T-helper 1 cell treated with Interleukin-12 subunit alpha and Interleukin-12 subunit beta and Interleukin-4 antibody, amounts not matched to agents 30 μg/mL and 1 μg/mL, for 36 hours (primary cell): ENCODE measurements around the gene PGLYRP4.
"Not testable (repeated sequence)": the region's sequence is repeated elsewhere in the genome, so short reads cannot be mapped to it uniquely, and the experiment has no call there.

Experiments
- H3K27ac Mint-ChIP-seq: one replicate; pipeline ENCODE4 v1.8.0; 2021; ENCODE audit warnings: mild to moderate bottlenecking, mixed read lengths
- H3K27me3 Mint-ChIP-seq: one replicate; pipeline ENCODE4 v1.8.0; 2021; ENCODE audit warnings: low read depth, mixed read lengths
- H3K36me3 Mint-ChIP-seq: one replicate; pipeline ENCODE4 v1.8.0; 2021; ENCODE audit warnings: low read depth, mixed read lengths
- H3K4me1 Mint-ChIP-seq: one replicate; pipeline ENCODE4 v1.8.0; 2021; ENCODE audit warnings: low read depth, mixed read lengths
- H3K4me3 Mint-ChIP-seq: one replicate; pipeline ENCODE4 v1.8.0; 2021; ENCODE audit warnings: mild to moderate bottlenecking, moderate library complexity, mixed read lengths
- H3K9me3 Mint-ChIP-seq: one replicate; pipeline ENCODE4 v1.8.0; 2021; ENCODE audit warnings: mixed read lengths

The PGLYRP4 gene

DNA sequence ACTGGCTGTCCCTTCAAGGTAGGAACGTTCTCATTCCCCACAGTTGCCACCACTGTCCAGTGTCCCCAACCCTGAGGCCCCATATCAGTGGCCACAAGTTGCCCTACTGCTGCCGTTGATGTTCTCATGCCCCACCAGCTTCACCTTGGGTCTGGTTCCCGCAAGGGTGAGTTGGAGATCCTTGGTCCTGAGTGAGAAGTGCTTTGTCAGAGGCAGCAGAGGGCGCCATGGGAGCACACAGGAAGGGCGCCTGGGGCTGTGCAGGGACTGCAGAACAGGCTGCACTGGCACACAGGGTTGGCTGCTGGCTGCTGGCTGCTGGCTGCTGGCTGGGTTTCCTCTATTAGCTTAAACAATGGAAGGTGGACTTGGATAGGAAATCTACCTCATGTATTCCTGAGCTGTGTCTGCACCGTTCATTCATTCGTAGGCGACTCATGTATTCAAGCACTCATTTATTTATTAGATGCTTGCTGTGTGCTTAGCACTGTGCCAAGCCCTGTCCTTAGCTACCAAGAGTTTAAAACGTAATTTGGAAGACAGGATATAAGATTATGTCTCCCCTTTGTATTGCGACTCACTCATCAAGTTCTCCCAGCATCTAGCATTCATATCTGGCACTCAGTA, 6.9 kb upstream of the PGLYRP4 start:
- no peak overlapping the region for H3K27ac Mint-ChIP-seq
- H3K9me3 Mint-ChIP-seq: no peaks in the 10 kb centered on the region
- H3K4me3 Mint-ChIP-seq: no peak overlapping the region
- H3K36me3 Mint-ChIP-seq: no peaks in the 10 kb centered on the region
- peaks cover 22% of the 10 kb centered on the region for H3K4me1 Mint-ChIP-seq
- peaks cover 3% of the 10 kb centered on the region for H3K27me3 Mint-ChIP-seq

DNA sequence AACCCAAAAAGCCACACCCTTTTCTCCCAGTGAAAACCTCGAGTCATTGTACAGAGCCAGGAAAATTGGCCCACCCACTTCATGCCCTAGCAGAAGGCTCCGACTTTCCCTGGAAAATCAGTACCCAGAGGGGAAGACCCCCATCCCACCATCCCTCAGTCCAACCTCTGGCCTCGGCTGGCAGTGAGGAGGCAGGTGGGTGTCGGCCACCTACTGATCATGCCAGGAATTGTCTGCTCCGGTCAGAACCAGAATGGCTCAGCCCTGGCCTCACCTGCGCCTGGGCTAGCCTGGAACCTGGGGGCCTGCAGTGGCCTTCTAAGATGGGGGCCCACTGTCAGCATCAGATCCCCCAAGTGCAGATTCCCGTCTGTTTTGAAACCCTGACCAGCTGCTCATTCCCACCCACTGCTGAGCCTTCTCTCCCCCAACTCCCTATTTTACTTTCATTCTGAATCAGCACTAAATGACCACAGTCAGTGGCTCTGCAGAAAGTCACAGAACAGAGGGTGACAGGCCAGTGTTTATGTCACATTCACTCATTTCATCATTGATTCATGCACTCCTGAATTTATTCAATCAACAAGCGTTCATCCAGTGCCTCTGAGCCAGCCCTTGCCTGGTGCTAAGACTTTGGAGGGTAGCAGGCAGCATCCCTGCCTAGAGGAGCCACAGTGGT, 6.0 kb upstream of the PGLYRP4 start:
- H3K27me3 Mint-ChIP-seq: peaks cover 8% of the 10 kb centered on the region
- H3K27ac Mint-ChIP-seq: no peak overlapping the region

DNA sequence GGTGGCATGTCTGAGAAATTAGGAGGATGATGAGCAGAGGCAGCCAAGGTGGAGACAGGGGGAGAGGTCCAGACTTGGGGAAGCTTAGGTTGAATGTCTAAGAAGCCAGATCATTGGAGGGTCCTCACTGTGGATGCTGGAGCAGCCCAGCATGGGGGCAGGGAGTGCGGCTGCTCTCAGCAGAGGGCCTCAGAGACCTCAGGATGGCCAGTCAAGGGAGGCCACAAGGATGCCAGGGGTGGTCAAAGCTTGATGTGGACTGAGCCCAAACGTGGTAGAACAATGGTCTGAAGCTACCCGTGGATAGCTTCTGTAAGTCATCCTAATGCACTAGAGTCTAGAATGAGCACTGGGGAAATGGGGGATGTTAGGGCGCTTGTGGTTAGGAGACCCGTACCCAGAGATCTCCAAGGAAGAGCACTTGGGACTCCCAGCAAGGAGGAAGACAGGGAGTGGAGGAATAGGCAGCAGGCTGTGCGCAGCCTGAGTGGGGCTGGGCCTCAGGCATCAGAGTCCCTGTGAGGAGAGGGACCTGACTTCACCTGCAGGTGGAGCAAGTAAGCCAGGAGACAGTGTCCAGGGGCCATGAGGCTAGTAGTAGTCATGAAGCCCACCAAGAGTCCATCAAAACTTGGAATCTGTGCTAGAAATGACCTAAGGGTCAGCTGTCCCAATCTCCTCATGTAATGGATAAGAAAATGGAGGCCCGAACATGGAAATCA, 4.7 kb upstream of the PGLYRP4 start:
- Mint-ChIP-seq H3K9me3 (no peaks in the 10 kb centered on the region), H3K4me1 (peaks cover 20% of the 10 kb centered on the region), H3K4me3 (no peak overlapping the region), H3K27me3 (peaks cover 16% of the 10 kb centered on the region), H3K27ac (no peak overlapping the region), H3K36me3 (no peaks in the 10 kb centered on the region)

More for the DNA sequence above, 6.0 kb upstream of the PGLYRP4 start:
- Mint-ChIP-seq H3K4me1 (peaks cover 20% of the 10 kb centered on the region), H3K4me3 (no peak overlapping the region), H3K9me3 (no peaks in the 10 kb centered on the region), H3K36me3 (no peaks in the 10 kb centered on the region)

DNA sequence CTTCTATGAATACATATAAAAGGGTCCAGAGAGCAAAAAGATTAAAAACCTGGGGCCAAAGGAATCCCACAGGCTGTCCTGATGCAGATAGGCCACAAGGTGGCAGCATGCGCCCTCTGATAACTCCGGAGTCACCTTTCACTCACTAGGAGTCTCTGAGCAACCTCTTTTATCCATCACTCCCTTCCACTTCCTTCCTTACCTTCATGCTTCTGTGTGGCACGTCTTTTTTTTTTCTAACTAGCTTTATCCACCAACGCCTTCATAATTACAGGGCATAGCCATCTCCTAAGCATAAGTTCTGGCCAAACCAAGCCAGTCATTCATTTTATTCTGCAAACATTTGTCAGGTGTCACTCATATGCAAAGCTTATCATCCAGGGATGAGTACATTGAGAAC, 3.9 kb upstream of the PGLYRP4 start:
- Mint-ChIP-seq H3K4me3 (no peak overlapping the region), H3K27ac (no peak overlapping the region), H3K36me3 (no peaks in the 10 kb centered on the region), H3K4me1 (peaks cover 15% of the 10 kb centered on the region), H3K27me3 (peaks cover 19% of the 10 kb centered on the region), H3K9me3 (no peaks in the 10 kb centered on the region)

DNA sequence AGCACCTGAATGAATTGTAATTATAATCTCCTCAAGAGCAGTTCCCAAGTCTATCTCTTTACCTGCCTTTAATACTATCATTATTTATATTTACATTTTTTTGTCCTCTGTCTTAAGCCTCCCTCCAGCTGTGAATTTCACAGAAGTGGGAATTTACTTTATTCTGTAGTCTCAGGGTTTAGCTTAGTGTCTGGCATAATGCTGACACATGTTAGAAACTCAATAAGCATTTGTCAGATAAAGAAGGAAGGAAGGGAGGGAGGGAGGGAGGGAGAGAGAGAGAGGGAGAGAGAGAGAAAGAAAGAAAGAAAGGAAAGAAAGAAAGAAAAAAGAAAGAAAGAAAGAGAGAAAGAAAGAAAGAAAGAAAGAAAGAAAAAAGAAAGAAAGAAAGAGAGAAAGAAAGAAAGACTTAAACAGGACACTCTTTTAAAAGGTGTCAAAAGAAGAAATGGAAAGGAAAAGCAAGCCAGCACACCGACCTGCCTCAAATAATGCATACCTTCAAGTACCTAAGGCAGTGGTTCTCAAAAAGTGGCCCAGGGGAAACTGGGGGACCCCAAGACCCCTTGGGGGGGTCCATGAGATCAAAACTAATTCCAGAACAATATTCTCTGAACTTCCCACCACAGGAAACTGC, 1.8 kb upstream of the PGLYRP4 start:
- Mint-ChIP-seq H3K4me1 (peaks cover 14% of the 10 kb centered on the region), H3K9me3 (no peaks in the 10 kb centered on the region), H3K36me3 (no peaks in the 10 kb centered on the region), H3K27me3 (peaks cover 25% of the 10 kb centered on the region), H3K4me3 (no peak overlapping the region), H3K27ac (no peak overlapping the region)

DNA sequence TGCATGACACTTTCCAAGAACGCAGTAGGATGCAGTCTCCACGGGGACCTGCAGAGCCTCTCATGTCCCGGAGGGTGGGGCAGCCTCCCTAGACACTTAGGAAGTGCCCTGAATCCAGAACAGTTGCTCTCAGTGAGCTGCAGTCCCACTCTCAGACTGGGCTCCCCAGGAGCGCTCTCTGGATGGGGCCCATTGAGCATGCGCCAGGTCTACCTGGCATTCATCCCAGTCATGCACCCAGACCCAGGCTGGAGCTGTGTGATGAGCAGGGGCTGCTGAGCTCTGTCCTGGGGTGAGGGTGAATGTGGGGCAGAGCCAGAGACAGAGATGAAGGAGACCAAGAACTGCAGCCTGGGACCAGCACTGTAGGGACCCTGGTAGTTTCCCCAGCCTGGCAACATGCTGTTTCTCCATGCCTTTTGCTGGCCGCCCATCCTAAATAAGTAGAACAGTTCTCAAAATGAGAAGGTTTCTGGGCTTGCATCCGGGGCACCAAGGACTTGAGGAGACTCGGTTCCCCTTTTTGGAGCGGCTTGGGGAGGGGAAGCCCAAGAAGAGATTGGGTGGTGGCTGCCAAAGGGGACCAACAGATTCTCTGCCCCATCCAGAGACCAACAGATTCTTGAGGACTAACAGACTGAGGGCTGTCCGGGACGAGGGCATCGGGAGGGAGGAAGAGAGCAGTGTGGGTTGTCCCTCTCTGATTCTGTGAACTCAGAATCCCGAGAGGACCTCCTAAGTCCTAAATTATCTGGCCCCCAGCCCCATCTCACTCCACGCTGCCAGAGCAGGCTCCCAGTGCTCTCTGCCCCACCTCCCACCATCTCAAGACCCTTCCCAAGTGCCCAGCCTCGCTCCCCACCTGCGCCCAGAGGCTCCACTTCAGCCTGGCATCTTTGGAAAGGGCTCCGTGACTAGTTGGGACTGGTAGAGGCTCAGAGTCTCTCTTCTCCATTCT, 1.0 kb upstream of the PGLYRP4 start:
- peaks cover 25% of the 10 kb centered on the region for H3K27me3 Mint-ChIP-seq
- no peaks in the 10 kb centered on the region for H3K36me3 Mint-ChIP-seq
- H3K9me3 Mint-ChIP-seq: no peaks in the 10 kb centered on the region
- H3K4me3 Mint-ChIP-seq: no peak overlapping the region
- H3K4me1 Mint-ChIP-seq: peaks cover 18% of the 10 kb centered on the region
- no peak overlapping the region for H3K27ac Mint-ChIP-seq

DNA sequence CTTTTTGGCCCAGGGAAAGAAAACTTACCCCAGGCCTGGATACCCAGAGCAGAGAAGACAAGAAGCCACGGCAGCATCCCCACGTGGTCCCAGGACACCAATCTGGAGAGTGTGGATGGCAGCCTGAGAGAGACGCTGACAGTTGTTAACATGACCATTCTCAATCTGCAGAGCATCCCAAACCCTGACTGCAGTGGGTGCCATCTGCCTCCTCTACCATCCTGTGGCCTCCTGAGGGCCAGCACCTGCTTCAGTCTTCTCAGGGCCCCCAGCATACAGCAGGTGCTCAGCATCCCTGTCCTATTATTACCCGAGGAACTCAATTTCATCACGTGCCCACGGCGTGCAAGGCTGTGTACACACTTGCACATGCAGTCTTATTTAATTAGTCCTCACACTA, 785 bp downstream of the PGLYRP4 start:
- Mint-ChIP-seq H3K27ac (no peak overlapping the region), H3K4me1 (peaks cover 34% of the 10 kb centered on the region), H3K9me3 (no peaks in the 10 kb centered on the region), H3K27me3 (peaks cover 25% of the 10 kb centered on the region), H3K4me3 (no peak overlapping the region), H3K36me3 (no peaks in the 10 kb centered on the region)

DNA sequence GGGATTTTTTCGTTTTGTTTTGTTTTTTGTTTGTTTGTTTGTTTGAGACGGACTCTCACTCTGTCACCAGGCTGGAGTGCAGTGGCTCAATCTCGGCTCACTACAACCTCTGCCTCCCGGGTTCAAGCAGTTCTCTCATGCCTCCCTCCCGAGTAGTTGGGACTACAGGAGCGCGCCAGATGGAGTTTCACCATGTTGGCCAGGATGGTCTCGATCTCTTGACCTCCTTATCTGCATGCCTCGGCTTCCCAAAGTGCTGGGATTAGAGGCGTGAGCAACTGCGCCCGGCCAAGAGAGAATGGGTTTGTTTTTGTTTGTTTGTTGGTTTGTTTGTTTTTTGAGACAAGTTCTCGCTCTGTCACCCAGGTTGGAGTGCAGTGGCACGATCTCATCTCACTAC, 1.6 kb downstream of the PGLYRP4 start:
- Mint-ChIP-seq H3K27me3 (peaks cover 31% of the 10 kb centered on the region), H3K4me1 (peaks cover 40% of the 10 kb centered on the region)

DNA sequence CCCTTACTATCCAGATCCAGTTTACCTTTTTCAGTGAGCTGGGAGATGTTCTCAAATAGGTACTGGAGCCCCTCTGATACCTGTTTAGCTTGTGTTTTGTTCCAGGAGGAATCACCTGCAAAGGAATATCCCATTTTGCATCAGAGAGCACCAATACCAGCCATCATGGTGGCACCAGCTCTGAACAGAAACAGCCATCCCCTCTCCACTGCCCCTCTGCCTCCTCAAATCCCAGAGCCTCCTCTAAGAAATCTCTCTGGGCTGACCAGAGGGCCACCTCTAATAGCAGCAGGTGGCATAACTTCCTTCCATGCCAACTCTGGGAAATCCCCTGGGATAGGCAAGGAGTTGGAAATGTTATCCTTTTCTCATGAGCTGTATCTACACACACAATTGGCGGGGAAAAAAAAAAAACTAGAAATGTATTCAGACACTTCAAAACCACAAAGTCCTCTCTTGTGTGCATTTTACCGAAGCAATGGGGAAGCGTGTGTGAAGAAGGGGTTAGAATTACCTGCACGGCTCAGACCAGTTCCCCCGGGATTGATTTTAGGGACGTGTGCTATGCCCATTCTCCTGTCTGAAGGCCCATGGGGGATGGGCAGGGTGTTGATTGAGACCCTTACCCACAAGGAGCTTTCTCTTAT, 2.4 kb downstream of the PGLYRP4 start:
- peak overlapping the region; percentile 53 for H3K4me3 Mint-ChIP-seq
- no peaks in the 10 kb centered on the region for H3K36me3 Mint-ChIP-seq
- peaks cover 40% of the 10 kb centered on the region for H3K4me1 Mint-ChIP-seq
- no peak overlapping the region for H3K27ac Mint-ChIP-seq
- peaks cover 31% of the 10 kb centered on the region for H3K27me3 Mint-ChIP-seq
- no peaks in the 10 kb centered on the region for H3K9me3 Mint-ChIP-seq

More for the DNA sequence above, 1.6 kb downstream of the PGLYRP4 start:
- not testable (repeated sequence) for H3K9me3 Mint-ChIP-seq, H3K4me3 Mint-ChIP-seq, H3K36me3 Mint-ChIP-seq, H3K27ac Mint-ChIP-seq

DNA sequence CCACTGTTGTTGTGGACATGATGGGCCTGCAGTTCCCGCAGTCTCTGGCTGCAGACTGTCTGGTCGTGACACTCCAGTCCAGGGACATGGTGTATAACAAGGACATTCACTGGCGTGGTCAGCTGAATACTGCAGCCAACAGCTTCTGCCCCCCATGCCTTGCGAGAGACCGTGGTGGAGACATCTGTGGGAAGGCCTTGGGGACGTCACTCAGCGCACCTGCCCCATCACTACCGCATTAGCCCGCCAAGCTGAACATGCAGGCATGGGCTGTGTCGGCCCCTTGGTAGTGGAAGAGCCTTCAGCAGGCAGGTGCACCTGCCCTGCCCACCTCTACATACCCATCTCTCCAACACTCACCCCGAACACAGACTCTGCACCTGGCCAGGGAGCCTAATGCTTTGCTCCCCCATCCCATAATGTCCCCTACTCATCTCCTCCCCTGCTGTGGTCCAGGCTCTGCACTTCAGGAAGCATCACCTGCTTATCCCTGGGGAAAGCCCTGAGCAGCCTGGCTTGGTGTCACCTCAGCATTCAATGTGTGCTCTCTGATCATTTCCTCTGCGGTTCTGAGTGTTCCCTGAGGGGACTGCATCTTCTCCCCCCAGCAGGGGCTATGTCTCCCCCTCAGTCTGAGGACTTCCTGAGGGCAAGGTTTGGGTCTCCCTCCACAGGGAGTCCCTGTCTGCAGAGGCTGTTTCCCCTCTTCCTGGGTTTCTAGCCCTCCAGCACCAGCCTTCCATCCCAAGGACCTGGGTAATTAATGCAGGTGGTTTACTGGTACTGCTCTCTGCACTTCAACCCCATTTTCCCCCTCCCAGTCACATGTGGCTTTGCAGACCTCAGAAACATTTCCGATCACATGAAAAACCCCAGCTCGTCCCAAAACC, 3.2 kb downstream of the PGLYRP4 start:
- no peaks in the 10 kb centered on the region for H3K9me3 Mint-ChIP-seq
- peaks cover 33% of the 10 kb centered on the region for H3K27me3 Mint-ChIP-seq
- peak overlapping the region; percentile 71 for H3K27ac Mint-ChIP-seq
- peak overlapping the region; percentile 53 for H3K4me3 Mint-ChIP-seq
- no peaks in the 10 kb centered on the region for H3K36me3 Mint-ChIP-seq
- peaks cover 43% of the 10 kb centered on the region for H3K4me1 Mint-ChIP-seq

DNA sequence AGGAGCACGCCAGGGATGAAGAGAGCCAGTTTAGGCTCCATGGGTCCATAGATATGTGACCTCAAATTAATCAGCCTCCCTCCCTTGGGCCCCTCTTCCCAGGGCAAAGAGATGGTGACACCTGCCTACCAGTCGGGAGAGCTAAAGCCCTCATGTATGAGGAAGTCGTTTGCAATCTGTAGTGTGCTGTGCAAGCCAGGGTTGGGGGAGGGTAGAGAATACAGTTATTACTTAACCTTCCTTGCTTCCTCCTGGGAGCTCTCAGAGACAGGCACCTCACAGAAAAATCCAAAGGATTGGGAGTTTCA, 4.0 kb downstream of the PGLYRP4 start:
- Mint-ChIP-seq H3K27me3 (peaks cover 28% of the 10 kb centered on the region), H3K4me3 (peak overlapping the region; percentile 23), H3K36me3 (no peaks in the 10 kb centered on the region), H3K4me1 (peaks cover 49% of the 10 kb centered on the region), H3K9me3 (no peaks in the 10 kb centered on the region), H3K27ac (peak overlapping the region; percentile 31)

DNA sequence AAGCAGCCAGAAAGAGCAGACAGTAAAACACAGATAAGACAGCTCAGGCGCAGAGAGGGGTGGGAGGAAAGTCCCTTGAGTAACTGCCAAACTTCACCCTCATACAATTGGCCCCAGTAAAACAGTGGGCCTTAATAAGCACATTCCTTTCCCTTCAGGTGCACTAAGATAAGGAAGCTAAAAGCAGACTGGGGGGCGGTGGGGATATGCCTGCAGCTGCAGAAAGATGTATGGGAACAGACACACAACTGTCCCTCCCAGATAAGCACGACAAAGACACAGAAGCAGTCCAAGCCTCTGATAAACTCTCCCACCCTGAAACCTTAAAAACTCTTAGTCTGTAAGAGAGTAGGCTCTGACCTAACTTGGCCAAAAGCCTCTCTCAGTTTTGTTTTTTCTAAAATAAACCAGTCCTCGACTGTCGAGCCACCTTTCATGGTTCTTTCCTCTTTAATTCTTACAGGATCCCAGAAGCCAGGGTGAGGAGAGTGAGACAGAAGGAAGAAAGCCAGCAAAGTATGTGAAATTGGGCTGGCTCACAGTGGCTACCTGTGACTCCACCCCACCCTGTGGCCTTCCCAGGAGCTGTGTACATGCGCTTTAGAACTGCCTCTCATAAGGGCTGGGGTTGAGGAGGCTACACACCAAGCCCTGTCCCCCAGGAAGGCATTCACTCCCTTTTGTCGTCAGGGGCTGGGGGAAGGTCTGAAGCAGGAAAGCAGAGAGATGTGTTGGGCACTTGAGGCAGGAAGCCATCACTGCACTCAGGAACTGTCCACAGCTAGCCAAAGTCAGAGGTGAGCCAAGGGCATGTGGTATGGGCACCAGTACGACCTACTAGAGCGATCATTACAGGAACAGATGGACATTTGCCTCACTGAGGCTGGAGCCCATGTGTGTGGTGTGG, 4.6 kb downstream of the PGLYRP4 start:
- Mint-ChIP-seq H3K27ac (peak overlapping the region; percentile 64), H3K27me3 (peaks cover 22% of the 10 kb centered on the region), H3K4me1 (peaks cover 49% of the 10 kb centered on the region), H3K4me3 (peak overlapping the region; percentile 38), H3K36me3 (no peaks in the 10 kb centered on the region), H3K9me3 (no peaks in the 10 kb centered on the region)
